HG02678 (cell line): ENCODE data around the gene HOXA3.

ENCODE experiments used
- ATAC-seq: cut with Tn5 transposase; IDR thresholded peaks from one replicate; pipeline ENCODE4 v1.9.1; 2021; ENCODE audit warnings: mild to moderate bottlenecking, moderate library complexity; ENCODE audit not compliant: unreplicated experiment

HOXA3 gene

GRCh38 chr7:27189997-27190748, 37.8 kb upstream of the HOXA3 start:
- ATAC-seq = no peak

GRCh38 chr7:27189295-27189996, 37.1 kb upstream of the HOXA3 start:
- ATAC-seq = no peak

- ATAC-seq = no peak
These were observed 36.3 kb upstream of the HOXA3 start for GRCh38 chr7:27188386-27189294.

GRCh38 chr7:27187475-27188385, 35.3 kb upstream of the HOXA3 start:
- ATAC-seq = no peak

- ATAC-seq = no peak
These were observed 34.5 kb upstream of the HOXA3 start for GRCh38 chr7:27186668-27187474.

- ATAC-seq = no peak
These were observed 33.7 kb upstream of the HOXA3 start for GRCh38 chr7:27185854-27186667.

- no peak for ATAC-seq
These were observed 32.9 kb upstream of the HOXA3 start, which contains the start of gene HOXA11 for GRCh38 chr7:27185013-27185853. HOXA11 (minus strand) TSS chr7:27185232; CDS start chr7:27185144, 88 bp downstream.

- no peak for ATAC-seq
These were observed 32.1 kb upstream of the HOXA3 start for GRCh38 chr7:27184337-27185012.

- no peak for ATAC-seq
These were observed 31.4 kb upstream of the HOXA3 start for GRCh38 chr7:27183682-27184336.

- ATAC-seq = no peak
These were observed 30.7 kb upstream of the HOXA3 start for GRCh38 chr7:27182861-27183681.

- ATAC-seq = no peak
These were observed 30.0 kb upstream of the HOXA3 start for GRCh38 chr7:27182285-27182841.

GRCh38 chr7:27181795-27182275, 29.5 kb upstream of the HOXA3 start:
- no peak for ATAC-seq

- ATAC-seq = no peak
These were observed 28.3 kb upstream of the HOXA3 start for GRCh38 chr7:27180431-27181420.
